ENCODE measurements around the gene ATP8B4.

The ATP8B4 gene

DNA sequence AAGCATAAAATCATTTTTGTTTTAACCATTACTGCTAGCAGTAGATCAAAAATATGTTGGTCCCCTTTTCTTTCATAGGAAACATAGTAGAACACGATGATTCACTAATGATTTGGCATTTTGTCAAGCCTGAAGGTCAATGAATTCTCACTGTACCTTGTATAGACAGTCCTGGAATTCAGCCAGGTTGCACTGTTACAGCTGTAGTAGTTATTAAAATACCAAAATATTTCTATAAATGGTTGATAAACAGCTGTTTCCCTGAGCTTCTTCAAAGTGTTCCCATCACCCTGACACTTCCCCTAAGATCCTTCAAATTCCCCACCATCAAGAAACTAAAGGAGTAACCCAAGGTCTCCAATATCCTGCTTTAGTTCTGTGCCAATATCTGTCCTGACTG lies 200.9 kb downstream of the ATP8B4 start:
- DNase-seq = no peak

DNA sequence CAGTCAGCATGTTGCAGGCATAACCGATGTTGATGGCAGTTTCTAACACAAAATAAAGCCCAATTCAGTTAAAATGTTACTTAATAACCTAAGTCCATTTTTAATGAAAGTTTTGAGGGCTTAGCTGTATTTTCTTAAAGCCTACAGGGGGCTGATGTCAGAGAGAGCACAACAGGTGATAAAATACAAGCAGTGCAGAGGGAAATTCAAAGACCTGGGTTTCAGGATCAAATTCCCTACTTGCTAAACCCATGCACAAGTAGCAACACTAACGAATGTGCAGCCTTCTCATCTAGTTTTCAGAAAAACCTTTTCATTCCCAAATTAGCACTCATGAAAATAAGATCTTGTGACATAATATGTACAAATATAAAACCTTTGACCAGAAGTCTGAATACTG lies 202.0 kb downstream of the ATP8B4 start:
- no peak for DNase-seq

GRCh38 chr15:49915822-49916221 lies 203.2 kb downstream of the ATP8B4 start:
- no peak for DNase-seq

DNA sequence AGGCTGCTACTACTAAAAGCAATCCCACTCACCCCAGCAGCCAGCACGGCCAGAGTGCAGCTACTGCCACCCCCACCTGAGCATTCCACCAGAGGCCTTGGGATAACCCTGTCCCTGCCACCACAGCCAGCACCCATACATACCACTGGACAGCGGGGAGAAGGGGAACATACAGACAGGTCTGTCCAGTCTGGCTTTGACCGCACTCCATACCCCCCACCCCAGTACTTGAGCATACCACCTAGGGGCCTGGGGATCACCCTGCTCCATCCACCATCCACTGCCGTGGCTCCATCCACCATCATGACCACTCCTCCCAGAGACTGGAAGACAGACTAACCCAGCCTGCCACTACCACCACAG lies 210.1 kb downstream of the ATP8B4 start:
- no peak for DNase-seq

GRCh38 chr15:49908236-49908932 lies 210.6 kb downstream of the ATP8B4 start:
- DNase-seq = no peak

DNA sequence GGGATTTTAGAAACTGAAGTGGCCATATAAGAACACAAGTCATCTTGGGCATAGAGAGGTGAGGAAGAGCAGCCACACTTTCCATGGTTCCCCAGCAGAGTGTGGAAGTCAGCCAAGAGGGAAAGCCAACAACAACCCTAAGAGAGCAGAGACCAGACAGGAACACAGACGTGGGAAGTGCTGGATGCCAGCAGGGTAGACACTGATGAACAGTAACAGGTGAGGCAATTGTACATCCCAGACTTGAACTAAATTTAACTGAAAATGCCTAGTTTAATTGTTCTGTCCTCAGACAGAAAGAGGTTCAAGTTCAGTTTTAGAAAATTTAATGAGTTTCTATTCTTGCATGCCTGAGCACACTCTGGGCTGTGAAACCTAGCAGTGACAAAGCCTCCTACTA lies 212.1 kb downstream of the ATP8B4 start:
- no peak for DNase-seq

DNA sequence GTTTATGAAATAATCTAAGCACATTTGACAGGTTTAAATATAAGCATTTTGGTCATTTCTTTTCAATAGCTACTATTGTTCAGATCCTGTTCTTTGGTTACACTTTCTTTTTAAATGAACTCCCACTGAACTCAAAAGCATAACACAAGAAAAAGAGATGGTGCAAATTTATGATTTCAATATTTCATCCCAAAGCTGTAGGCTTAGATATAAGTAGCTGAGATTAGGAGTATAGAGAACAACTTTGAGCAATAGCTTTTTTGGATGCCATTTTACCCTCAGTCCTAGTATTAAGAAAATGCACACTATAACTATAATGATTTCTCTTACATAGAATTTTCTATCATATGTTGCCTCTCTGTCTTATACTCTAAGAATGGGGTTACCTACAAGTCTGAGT lies 213.8 kb downstream of the ATP8B4 start:
- DNase-seq = no peak

DNA sequence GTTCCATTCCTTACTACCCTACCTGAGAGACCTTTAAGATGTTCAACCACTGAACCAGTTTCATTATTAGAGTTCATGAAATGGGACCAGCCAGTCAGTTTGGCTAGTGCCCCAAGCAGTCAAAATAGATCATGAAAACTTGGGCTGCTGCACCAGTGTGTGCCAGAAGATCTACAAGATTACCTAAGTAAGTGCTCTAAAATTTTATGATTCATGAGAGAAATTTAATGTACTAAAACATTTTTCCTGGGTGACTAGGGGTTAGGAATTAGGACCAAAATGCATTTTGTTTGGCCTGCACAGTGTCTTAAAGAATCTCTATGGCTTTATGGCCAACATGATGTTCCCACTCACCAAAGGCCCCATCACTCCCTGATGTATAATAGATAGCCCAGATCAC lies 214.7 kb downstream of the ATP8B4 start:
- DNase-seq = no peak

- DNase-seq = no peak
Observed at GRCh38 chr15:49902685-49903501, 216.1 kb downstream of the ATP8B4 start.

- no peak for DNase-seq
Observed at GRCh38 chr15:49901996-49902684, 216.9 kb downstream of the ATP8B4 start.

DNA sequence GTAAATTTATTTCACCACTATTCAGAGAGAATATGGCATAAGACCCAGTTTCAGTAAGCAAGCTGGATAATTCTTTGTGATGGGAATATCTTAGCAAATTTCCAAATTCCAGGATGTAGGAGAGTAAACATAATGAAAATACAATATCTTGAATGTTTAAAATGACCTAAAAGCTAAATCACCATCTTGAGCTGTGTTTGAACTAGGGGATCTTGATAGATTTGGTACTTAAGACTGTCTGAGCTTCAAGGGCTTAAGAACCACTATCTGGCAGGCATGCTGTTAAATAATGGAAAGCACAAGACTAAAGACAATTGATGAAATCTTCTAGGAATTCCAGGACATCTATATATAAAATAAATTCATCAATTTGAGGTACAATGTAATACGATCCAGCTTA lies 217.7 kb downstream of the ATP8B4 start:
- no peak for DNase-seq

DNA sequence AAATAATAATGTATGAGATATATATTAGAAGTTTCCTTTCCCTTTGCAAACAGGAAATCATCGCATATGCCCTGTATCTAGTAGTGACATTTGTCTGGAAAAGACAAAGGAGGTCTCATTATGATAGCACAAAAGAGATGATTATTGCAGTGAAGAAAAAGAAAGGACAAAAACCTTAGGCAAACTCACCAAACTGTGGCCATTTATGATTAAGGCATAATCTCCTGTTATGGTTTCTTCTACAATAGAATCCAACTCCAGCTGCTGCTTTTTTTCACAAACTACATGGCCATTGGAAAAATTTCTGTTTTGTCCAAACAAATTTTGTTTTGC lies 218.2 kb downstream of the ATP8B4 start:
- no peak for DNase-seq

- DNase-seq = no peak
Observed at GRCh38 chr15:49900006-49900902, 218.8 kb downstream of the ATP8B4 start.

- no peak for DNase-seq
Observed at GRCh38 chr15:49898575-49899283, 220.3 kb downstream of the ATP8B4 start.

GRCh38 chr15:49898097-49898496 lies 220.9 kb downstream of the ATP8B4 start:
- no peak for DNase-seq

GRCh38 chr15:49895347-49896223 lies 223.4 kb downstream of the ATP8B4 start:
- DNase-seq = no peak

- DNase-seq = no peak
Observed at GRCh38 chr15:49890689-49891088, 228.3 kb downstream of the ATP8B4 start.

DNA sequence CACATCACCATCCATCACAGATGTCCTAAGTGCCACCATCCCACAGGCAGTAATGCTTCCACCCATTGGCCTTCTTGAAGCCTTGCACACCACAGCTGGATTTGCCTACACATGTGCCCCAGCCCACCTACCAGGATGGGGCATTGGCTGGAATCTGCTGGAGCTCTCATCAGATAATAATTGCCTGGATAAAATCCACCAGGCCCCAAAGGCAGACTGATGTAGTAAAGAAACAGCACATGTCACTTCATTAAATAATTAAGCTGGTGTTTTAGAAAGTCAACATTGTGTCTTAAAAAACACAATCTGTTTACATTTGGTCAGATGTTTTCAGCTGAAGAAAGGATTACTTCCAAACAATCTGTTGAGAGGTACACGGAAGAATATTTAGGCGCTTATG lies 229.5 kb downstream of the ATP8B4 start:
- DNase-seq = no peak

GRCh38 chr15:49888734-49889133 lies 230.3 kb downstream of the ATP8B4 start:
- DNase-seq = no peak

GRCh38 chr15:49888323-49888693 lies 230.7 kb downstream of the ATP8B4 start:
- DNase-seq = no peak

- DNase-seq = no peak
Observed at GRCh38 chr15:49887659-49888322, 231.2 kb downstream of the ATP8B4 start.
